GM12878 (cell line): ENCODE results near the gene IGLL5. TPM values are rescaled to one million over a fixed set of nuclear protein-coding genes. Genes with fewer than 3 reads are reported as not detected.

Source experiments
- ATAC-seq: fragments of 200-7000 bp; cut with Tn5 transposase; 3 replicates; pipeline ENCODE4 v1.9.1; 2020; ENCODE audit warnings: mild to moderate bottlenecking, moderate library complexity
- BruUV-seq: library from RNA; stranded (reverse); fragments of 400-500 nt; replicated peaks from 2 replicates; lab custom pipeline; 2021; lab: Mats Ljungman, UMichigan
- CTCF ChIA-PET: fragments of 300-600 bp; sonication (Branson Sonifier 250); formaldehyde crosslinking; extraction: SDS; loops from one replicate; lab custom pipeline; 2021; ENCODE audit warnings: inconsistent platforms; lab: Yijun Ruan, JAX
- POLR2A ChIA-PET: fragments of 350-600 bp; formaldehyde crosslinking; extraction: SDS; loops from one replicate; lab custom pipeline; 2021; ENCODE audit warnings: inconsistent platforms; lab: Charles Lee
- RAD21 ChIA-PET: fragments of 300-600 bp; sonication (Branson Sonifier 250); formaldehyde crosslinking; loops from one replicate; lab custom pipeline; 2023; ENCODE audit warnings: antibody characterized with exemption; ENCODE audit not compliant: unreplicated experiment; lab: Charles Lee
- SMC1A ChIA-PET: fragments of 300-600 bp; sonication (Branson Sonifier 250); formaldehyde crosslinking; loops from one replicate; lab custom pipeline; 2023; ENCODE audit not compliant: unreplicated experiment, uncharacterized antibody; lab: Charles Lee
- DNase-seq: peaks from one replicate; pipeline ENCODE4 v3.0.0-alpha.2; 2011; ENCODE audit warnings: low read depth, low spot score
- FAIRE-seq: peaks from 3 replicates; lab custom pipeline; 2011; peaks lifted over from hg19 to GRCh38; lab: Jason Lieb, UNC
- H2AFZ ChIP-seq: 2 replicates; pipeline ENCODE4 v1.6.0; 2011; ENCODE audit warnings: low read depth, low read length, control low read depth; ENCODE audit not compliant: control insufficient read depth
- H3K27ac ChIP-seq: 2 replicates; pipeline ENCODE4 v1.5.1; 2011; ENCODE audit warnings: control low read depth; ENCODE audit not compliant: control insufficient read depth, insufficient read depth
- H3K27me3 ChIP-seq, 2 experiments: replicated peaks in 1 of 2; 2 replicates each; pipeline versions ENCODE4 v1.6.0 to v1.6.1; 2011; ENCODE audit warnings: low read length in 1 of 2; ENCODE audit not compliant: control insufficient read depth in 2 of 2, insufficient read depth in 2 of 2
- H3K36me3 ChIP-seq, 2 experiments: 2 replicates each; pipeline ENCODE4 v1.5.1; 2011; ENCODE audit warnings: low read length in 1 of 2; ENCODE audit not compliant: control insufficient read depth in 2 of 2, insufficient read depth in 2 of 2
- H3K4me1 ChIP-seq: 2 replicates; pipeline ENCODE4 v1.6.1; 2011; ENCODE audit warnings: mild to moderate bottlenecking, low read length, moderate library complexity, mixed read lengths; ENCODE audit not compliant: control insufficient read depth, insufficient read depth
- H3K4me2 ChIP-seq: 2 replicates; pipeline ENCODE4 v1.6.0; 2011; ENCODE audit warnings: control low read depth; ENCODE audit not compliant: control insufficient read depth, insufficient read depth
- H3K4me3 ChIP-seq: fragments of 200-600 bp; sonication (generic); 2 replicates; pipeline ENCODE4 v1.5.1; 2016
- H3K79me2 ChIP-seq: 2 replicates; pipeline ENCODE4 v1.6.0; 2011; ENCODE audit warnings: low read length; ENCODE audit not compliant: control insufficient read depth, insufficient read depth
- H3K9ac ChIP-seq: 2 replicates; pipeline ENCODE4 v1.8.0; 2011; ENCODE audit warnings: low read length, control low read depth, mixed read lengths; ENCODE audit not compliant: control insufficient read depth, insufficient read depth
- H3K9me3 ChIP-seq: replicated peaks from 3 replicates; pipeline ENCODE4 v1.5.1; 2011; ENCODE audit warnings: mild to moderate bottlenecking, low read length; ENCODE audit not compliant: control insufficient read depth, insufficient read depth
- H4K20me1 ChIP-seq: 2 replicates; pipeline ENCODE4 v1.6.0; 2011; ENCODE audit not compliant: control insufficient read depth, insufficient read depth
- ATF7 ChIP-seq: fragments of 450-650 bp; IDR thresholded peaks from 2 replicates; pipeline ENCODE4 v1.6.1; 2016; ENCODE audit warnings: low read depth, mild to moderate bottlenecking
- BHLHE40 ChIP-seq, 2 experiments: fragments of 450-650 bp in 1 of 2; IDR thresholded peaks; 2 replicates each; pipeline ENCODE4 v1.6.1; 2011 to 2017; ENCODE audit warnings: low read depth in 2 of 2, borderline replicate concordance in 1 of 2, improper control_type of control experiment in 1 of 2, low read length in 1 of 2, mild to moderate bottlenecking in 1 of 2
- FOS ChIP-seq: IDR thresholded peaks from 3 replicates; pipeline ENCODE4 v1.6.1; 2011; ENCODE audit warnings: borderline replicate concordance; ENCODE audit not compliant: insufficient read length; ENCODE audit errors: extremely low read depth
- LARP7 ChIP-seq: fragments of 450-650 bp; IDR thresholded peaks from 2 replicates; pipeline ENCODE4 v1.6.1; 2017; ENCODE audit warnings: mild to moderate bottlenecking
- MTA3 ChIP-seq: IDR thresholded peaks from 2 replicates; pipeline ENCODE4 v1.6.1; 2012; ENCODE audit warnings: low read length, inconsistent platforms, borderline replicate concordance
- MYB ChIP-seq: fragments of 150-350 bp; IDR thresholded peaks from 2 replicates; pipeline ENCODE4 v1.6.1; 2014; ENCODE audit warnings: mild to moderate bottlenecking, low read depth, low read length, borderline replicate concordance
- NFXL1 ChIP-seq: fragments of 450-650 bp; IDR thresholded peaks from 2 replicates; pipeline ENCODE4 v1.6.1; 2017; ENCODE audit warnings: antibody characterized with exemption, mild to moderate bottlenecking, borderline replicate concordance
- POLR2AphosphoS5 ChIP-seq: IDR thresholded peaks from 2 replicates; pipeline ENCODE4 v1.6.1; 2011; ENCODE audit warnings: mild to moderate bottlenecking, low read length, inconsistent platforms
- RELA ChIP-seq: fragments of 450-650 bp; IDR thresholded peaks from 2 replicates; pipeline ENCODE4 v1.8.0; 2014; ENCODE audit warnings: borderline replicate concordance; ENCODE audit not compliant: partially characterized antibody
- SMAD5 ChIP-seq: IDR thresholded peaks from 2 replicates; pipeline ENCODE4 v1.6.1; 2016; ENCODE audit warnings: antibody characterized with exemption, low read depth
- STAT1 ChIP-seq: fragments of 450-650 bp; conservative IDR thresholded peaks from 2 replicates; pipeline ENCODE4 v1.6.1; 2014; ENCODE audit warnings: antibody characterized with exemption, mild to moderate bottlenecking
- STAT3 ChIP-seq: IDR thresholded peaks from 2 replicates; pipeline ENCODE4 v1.6.1; 2011; ENCODE audit warnings: low read depth, low read length, improper control_type of control experiment
- TCF12 ChIP-seq: IDR thresholded peaks from 2 replicates; pipeline ENCODE4 v1.6.1; 2011; ENCODE audit warnings: low read depth, mild to moderate bottlenecking, low read length
- ZSCAN29 ChIP-seq: fragments of 450-650 bp; IDR thresholded peaks from 2 replicates; pipeline ENCODE4 v1.6.1; 2017; ENCODE audit warnings: mild to moderate bottlenecking, moderate library complexity
- WGBS: methylation state at CpG from one replicate; pipeline ENCODE4 v1.1.6; 2016; ENCODE audit warnings: low lambda C conversion rate; ENCODE audit not compliant: insufficient replicate concordance, insufficient coverage; ENCODE audit errors: missing lambda C conversion rate; 5-methylcytosine and 5-hydroxymethylcytosine counted together
- in situ Hi-C: fragments of 300-500 bp; cut with MboI; formaldehyde crosslinking; loops from 9 replicates; pipeline ENCODE4 v1.14.3; 2018; ENCODE audit warnings: mixed read lengths
- intact Hi-C: fragments of 100-400 bp; cut with micrococcal nuclease; formaldehyde crosslinking; loops from one replicate; pipeline ENCODE4 v1.14.2; 2022; ENCODE audit not compliant: unreplicated experiment
- polyA plus RNA-seq, 11 experiments: library from polyadenylated mRNA; depleted of rRNA in 4 of 11; unstranded in 6 of 11; stranded (reverse) in 5 of 11; fragments of >200 nt; fragmentation: Nextera tagmentation in 4 of 11; fragmentation: Illumina TruSeq in 1 of 11; extraction: Ambion mirVana in 4 of 11; extraction: Trizol in 1 of 11; gene quantifications; 1 replicate in 1 of 11; 2 replicates in 10 of 11; pipeline versions ENCODE4 v1.2.1 to v1.2.3, GENCODE V29; 2011 to 2016; ENCODE audit warnings: inconsistent platforms in 2 of 11, missing spikeins in 2 of 11, low read depth in 1 of 11
- total RNA-seq, 4 experiments: library from RNA; depleted of rRNA in 3 of 4; stranded (reverse); fragments of >200 nt in 3 of 4; fragmentation: Illumina TruSeq in 1 of 4; extraction: Trizol in 1 of 4; gene quantifications; 2 replicates each; pipeline versions ENCODE4 v1.2.1 to v1.2.3, GENCODE V29; 2013 to 2021
- TF ChIP-seq, protein P1 (sequence below): fragments of 450-650 bp; IDR thresholded peaks from 2 replicates; pipeline ENCODE4 v1.6.1; 2018; ENCODE audit warnings: mild to moderate bottlenecking, low read depth, moderate library complexity; ENCODE audit not compliant: partially characterized antibody
- TF ChIP-seq, protein P2 (sequence below): fragments of 450-650 bp; IDR thresholded peaks from 2 replicates; pipeline ENCODE4 v1.6.1; 2017; ENCODE audit warnings: mild to moderate bottlenecking

IGLL5 gene
- total and polyA plus RNA-seq, 10 of the 15 experiments (the other 5 are each of a cell fraction or from before 2014, with no cell fraction given): not detected

DNA sequence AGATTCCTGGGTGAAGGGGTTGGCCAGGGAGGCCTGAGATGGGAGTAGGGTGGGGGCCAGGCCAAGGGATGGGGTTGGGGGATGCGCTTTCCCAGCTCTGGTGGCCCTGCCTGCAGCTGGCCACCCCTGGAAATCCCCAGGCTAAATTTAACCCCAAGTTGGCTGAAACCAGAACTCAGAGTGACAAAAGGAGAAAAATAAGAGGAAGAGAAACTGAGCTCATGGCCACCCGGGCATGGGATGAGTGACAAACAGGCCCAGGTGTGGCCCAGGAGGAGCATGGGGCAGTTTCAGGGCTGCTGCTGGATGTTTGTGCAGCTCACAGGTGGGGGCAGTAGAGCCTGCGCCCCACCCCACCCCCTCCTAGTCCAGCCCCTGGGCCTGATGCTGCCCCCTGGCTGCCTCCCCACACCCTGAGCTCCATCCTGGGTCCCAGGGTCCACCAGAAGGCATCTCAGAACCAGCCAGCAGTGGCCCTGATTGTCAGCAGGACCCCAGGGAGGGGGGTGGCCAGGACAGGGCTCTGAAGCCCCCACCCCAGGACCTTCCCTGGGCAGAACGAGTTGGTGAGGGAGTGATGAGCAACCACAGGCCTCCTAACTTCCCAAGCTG lies 48.0 kb downstream of the IGLL5 start (continued):
- no peak for TF ChIP-seq NFXL1
- TF ChIP-seq TCF12: peak; percentile 100
- peak; percentile 97 for TF ChIP-seq ATF7
- peak; percentile 90 to 93 for TF ChIP-seq BHLHE40 (IDR thresholded peaks at IDR 0.05; ENCODE audit: borderline replicate concordance in 1 of 2, low read depth in 2 of 2, low read length in 1 of 2)
- peak; percentile 100 for TF ChIP-seq RELA
- TF ChIP-seq MYB: peak; percentile 76; the same call in 1 of the 2 replicates

DNA sequence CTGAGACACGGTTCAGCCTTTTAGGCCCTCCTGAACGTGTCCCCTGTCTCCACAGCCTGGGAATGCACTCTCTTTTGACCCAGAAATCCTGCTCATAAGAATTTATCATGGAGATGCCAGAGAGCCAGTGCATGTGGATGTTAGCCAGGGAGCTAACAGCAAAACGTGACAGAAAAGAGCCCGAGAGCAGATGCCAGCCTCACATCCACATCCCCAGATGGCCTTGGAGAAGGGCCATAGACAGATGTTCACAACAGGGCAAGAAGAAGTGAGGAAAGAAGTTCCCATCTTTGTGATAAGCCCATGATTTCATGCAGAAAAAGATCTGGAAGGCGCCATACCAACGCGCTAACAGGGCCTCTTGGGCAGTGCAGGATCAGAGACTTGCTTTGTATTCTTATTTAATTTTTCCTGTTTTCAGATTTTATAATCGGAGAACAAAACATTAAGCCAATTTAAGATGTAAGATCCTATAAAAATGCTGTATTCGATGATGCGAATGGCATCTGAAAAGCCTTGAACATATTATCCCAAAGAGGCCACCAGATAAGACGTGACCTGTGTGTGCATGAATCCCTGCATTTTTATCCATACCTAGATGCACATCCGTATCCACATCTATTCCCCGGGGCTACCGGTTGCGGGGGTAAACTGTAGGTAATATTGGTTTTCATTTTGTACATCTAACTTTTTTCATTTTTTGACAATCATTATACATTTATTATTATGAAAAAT lies 48.7 kb downstream of the IGLL5 start:
- TF ChIP-seq LARP7 (no peak), STAT3 (no peak), ATF7 (no peak), FOS (no peak), STAT1 (0 out of 2 replicates have a peak, but pooled peaks have one; percentile 5), ZSCAN29 (no peak), SMAD5 (0 out of 2 replicates have a peak, but pooled peaks have one; percentile 30), MTA3 (no peak), POLR2AphosphoS5 (0 out of 2 replicates have a peak, but pooled peaks have one; percentile 4)
- TF ChIP-seq, protein P1, sequence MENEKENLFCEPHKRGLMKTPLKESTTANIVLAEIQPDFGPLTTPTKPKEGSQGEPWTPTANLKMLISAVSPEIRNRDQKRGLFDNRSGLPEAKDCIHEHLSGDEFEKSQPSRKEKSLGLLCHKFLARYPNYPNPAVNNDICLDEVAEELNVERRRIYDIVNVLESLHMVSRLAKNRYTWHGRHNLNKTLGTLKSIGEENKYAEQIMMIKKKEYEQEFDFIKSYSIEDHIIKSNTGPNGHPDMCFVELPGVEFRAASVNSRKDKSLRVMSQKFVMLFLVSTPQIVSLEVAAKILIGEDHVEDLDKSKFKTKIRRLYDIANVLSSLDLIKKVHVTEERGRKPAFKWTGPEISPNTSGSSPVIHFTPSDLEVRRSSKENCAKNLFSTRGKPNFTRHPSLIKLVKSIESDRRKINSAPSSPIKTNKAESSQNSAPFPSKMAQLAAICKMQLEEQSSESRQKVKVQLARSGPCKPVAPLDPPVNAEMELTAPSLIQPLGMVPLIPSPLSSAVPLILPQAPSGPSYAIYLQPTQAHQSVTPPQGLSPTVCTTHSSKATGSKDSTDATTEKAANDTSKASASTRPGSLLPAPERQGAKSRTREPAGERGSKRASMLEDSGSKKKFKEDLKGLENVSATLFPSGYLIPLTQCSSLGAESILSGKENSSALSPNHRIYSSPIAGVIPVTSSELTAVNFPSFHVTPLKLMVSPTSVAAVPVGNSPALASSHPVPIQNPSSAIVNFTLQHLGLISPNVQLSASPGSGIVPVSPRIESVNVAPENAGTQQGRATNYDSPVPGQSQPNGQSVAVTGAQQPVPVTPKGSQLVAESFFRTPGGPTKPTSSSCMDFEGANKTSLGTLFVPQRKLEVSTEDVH: no peak
- TF ChIP-seq, protein P2, sequence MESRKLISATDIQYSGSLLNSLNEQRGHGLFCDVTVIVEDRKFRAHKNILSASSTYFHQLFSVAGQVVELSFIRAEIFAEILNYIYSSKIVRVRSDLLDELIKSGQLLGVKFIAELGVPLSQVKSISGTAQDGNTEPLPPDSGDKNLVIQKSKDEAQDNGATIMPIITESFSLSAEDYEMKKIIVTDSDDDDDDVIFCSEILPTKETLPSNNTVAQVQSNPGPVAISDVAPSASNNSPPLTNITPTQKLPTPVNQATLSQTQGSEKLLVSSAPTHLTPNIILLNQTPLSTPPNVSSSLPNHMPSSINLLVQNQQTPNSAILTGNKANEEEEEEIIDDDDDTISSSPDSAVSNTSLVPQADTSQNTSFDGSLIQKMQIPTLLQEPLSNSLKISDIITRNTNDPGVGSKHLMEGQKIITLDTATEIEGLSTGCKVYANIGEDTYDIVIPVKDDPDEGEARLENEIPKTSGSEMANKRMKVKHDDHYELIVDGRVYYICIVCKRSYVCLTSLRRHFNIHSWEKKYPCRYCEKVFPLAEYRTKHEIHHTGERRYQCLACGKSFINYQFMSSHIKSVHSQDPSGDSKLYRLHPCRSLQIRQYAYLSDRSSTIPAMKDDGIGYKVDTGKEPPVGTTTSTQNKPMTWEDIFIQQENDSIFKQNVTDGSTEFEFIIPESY: peak; percentile 83
- peaks cover 44% of the 10 kb centered on the region for H3K79me2 ChIP-seq
- H3K4me1 ChIP-seq: peaks cover 92% of the 10 kb centered on the region
- FAIRE-seq (no peak), ATAC-seq (no peak), DNase-seq (no peak)
- CTCF ChIA-PET: interaction anchor here (0.8 to 21.7 kb wide), 22 partner anchors 8 to 906 kb away, joined by 3 to 551 read pairs (median 7); no protein-coding TSS in a partner anchor
- POLR2A ChIA-PET: interaction anchor here (1.0 to 10.1 kb wide), 13 partner anchors 8 to 892 kb away, joined by 3 to 153 read pairs (median 6); partner anchors contain the start of gene RAB36
- RAD21 ChIA-PET: interaction anchor here (0.6 to 16.2 kb wide), 27 partner anchors 8 to 906 kb away, joined by 3 to 255 read pairs (median 9); no protein-coding TSS in a partner anchor
- H2AFZ ChIP-seq: no peak overlapping the region
- SMC1A ChIA-PET: interaction anchor here (0.6 to 15.9 kb wide), 28 partner anchors 8 to 893 kb away, joined by 3 to 154 read pairs (median 6); no protein-coding TSS in a partner anchor
- H3K4me3 ChIP-seq: peak overlapping the region; percentile 24; the same call in 1 of the 2 replicates
- peak overlapping the region; percentile 51 for H3K4me2 ChIP-seq
- 84% methylated on average over 15 of the region's 15 CpGs for WGBS
- no peaks in the 10 kb centered on the region for H4K20me1 ChIP-seq
- intact Hi-C loops (no loop called here), in situ Hi-C loops (no loop called here)
- TSS peak; percentile 75 for BruUV-seq
- H3K9me3 ChIP-seq: no peaks in the 10 kb centered on the region; the same call in 2 of the 3 replicates
- no peaks in the 10 kb centered on the region for H3K36me3 ChIP-seq
- no peaks in the 10 kb centered on the region for H3K27me3 ChIP-seq
- H3K27ac ChIP-seq: peak overlapping the region; percentile 98
- peak overlapping the region; percentile 73 for H3K9ac ChIP-seq
